ENCODE measurements around the gene ASIC2.

ASIC2 gene

GRCh38 chr17:33099252-33099651, 193.8 kb downstream of the ASIC2 start:
- DNase-seq: no peak
- no peaks in the 10 kb centered on the region for H3K4me1 Mint-ChIP-seq (ENCODE audit: low read depth)
- no peaks in the 10 kb centered on the region for H3K36me3 Mint-ChIP-seq (ENCODE audit: low read depth)
- H3K27me3 Mint-ChIP-seq: peaks cover 28% of the 10 kb centered on the region
- H3K9me3 Mint-ChIP-seq: no peaks in the 10 kb centered on the region
- H3K27ac Mint-ChIP-seq: no peak overlapping the region
- H3K4me3 Mint-ChIP-seq: no peak overlapping the region

DNA sequence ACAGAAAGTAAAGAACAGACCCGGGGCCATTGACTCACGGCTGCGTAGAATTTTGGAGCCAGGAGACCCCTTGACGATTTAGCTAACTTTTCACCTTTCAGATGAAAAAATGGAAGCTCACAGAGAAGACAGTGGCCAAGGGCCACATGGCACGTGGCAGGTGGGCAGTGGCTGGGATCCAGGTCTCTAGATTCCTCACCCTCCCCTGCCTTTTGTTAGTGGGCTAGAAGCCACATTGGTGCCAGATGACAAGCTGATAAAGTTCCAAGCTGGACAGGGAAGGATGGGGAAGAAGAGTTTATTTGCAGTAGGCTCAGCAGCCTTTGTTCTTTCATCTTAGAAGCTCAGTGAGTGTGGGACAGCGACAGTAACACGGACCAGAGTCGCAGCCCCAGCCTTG, 195.7 kb downstream of the ASIC2 start:
- no peaks in the 10 kb centered on the region for H3K4me1 Mint-ChIP-seq (ENCODE audit: low read depth)
- H3K9me3 Mint-ChIP-seq: no peaks in the 10 kb centered on the region
- DNase-seq: no peak
- no peaks in the 10 kb centered on the region for H3K36me3 Mint-ChIP-seq (ENCODE audit: low read depth)
- no peak overlapping the region for H3K27ac Mint-ChIP-seq
- no peak overlapping the region for H3K4me3 Mint-ChIP-seq
- peaks cover 28% of the 10 kb centered on the region for H3K27me3 Mint-ChIP-seq

DNA sequence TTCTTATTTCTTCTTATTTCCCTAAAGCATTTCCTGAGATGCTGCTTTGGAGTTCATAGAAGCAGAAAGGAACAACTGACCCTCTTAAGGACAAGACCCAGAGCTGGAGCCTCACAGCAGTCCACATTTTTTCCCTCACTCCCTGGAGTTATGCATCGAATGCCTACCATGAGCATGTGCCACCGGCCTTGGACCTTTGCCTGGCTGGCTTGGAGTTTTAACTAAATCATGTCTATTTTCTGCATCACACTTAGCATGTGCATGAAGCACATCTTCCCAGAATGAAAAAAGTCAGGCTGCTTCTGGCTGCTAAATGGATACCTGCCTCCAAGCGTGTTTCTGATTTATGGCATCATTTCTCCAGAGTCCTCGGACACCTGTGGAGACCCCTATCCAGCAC, 196.9 kb downstream of the ASIC2 start:
- Mint-ChIP-seq H3K4me1 (ENCODE audit: low read depth) (no peaks in the 10 kb centered on the region), H3K4me3 (no peak overlapping the region), H3K9me3 (no peaks in the 10 kb centered on the region), H3K27me3 (peaks cover 28% of the 10 kb centered on the region), H3K36me3 (ENCODE audit: low read depth) (no peaks in the 10 kb centered on the region), H3K27ac (no peak overlapping the region)
- DNase-seq: no peak

- H3K27me3 Mint-ChIP-seq: peaks cover 36% of the 10 kb centered on the region
- DNase-seq: no peak
- H3K27ac Mint-ChIP-seq: no peak overlapping the region
- H3K9me3 Mint-ChIP-seq: no peaks in the 10 kb centered on the region
- H3K4me3 Mint-ChIP-seq: no peak overlapping the region
- no peaks in the 10 kb centered on the region for H3K4me1 Mint-ChIP-seq (ENCODE audit: low read depth)
- H3K36me3 Mint-ChIP-seq (ENCODE audit: low read depth): no peaks in the 10 kb centered on the region
Measured at GRCh38 chr17:33091271-33091670, 201.8 kb downstream of the ASIC2 start.

GRCh38 chr17:33090806-33091205, 202.3 kb downstream of the ASIC2 start:
- Mint-ChIP-seq H3K4me1 (ENCODE audit: low read depth) (no peaks in the 10 kb centered on the region), H3K4me3 (no peak overlapping the region), H3K27me3 (peaks cover 32% of the 10 kb centered on the region), H3K27ac (no peak overlapping the region), H3K9me3 (no peaks in the 10 kb centered on the region), H3K36me3 (ENCODE audit: low read depth) (no peaks in the 10 kb centered on the region)
- DNase-seq: no peak

GRCh38 chr17:33086878-33087277, 206.2 kb downstream of the ASIC2 start:
- Mint-ChIP-seq H3K9me3 (no peaks in the 10 kb centered on the region), H3K4me3 (no peak overlapping the region), H3K4me1 (ENCODE audit: low read depth) (no peaks in the 10 kb centered on the region), H3K27ac (no peak overlapping the region), H3K27me3 (peaks cover 24% of the 10 kb centered on the region), H3K36me3 (ENCODE audit: low read depth) (no peaks in the 10 kb centered on the region)
- no peak for DNase-seq

DNA sequence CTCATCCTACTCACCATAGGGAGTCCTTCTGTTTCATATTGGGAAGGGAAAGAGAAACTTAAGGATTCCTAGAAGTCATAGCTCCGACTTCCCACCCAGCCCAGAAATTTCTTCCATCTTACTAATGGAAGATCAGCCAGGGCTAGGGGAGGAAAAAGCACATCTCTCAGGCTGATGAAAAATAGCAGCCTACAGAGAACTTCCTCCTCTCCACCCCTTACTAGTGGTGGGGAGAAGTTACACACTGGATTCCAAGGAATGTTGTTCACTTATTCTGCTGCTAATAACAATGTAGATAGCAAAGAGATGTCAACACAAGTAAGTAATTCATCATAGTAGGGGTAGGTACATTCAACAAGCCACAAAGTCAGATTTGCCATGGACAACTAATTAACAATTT, 207.1 kb downstream of the ASIC2 start:
- H3K27me3 Mint-ChIP-seq: peaks cover 26% of the 10 kb centered on the region
- H3K27ac Mint-ChIP-seq: no peak overlapping the region
- no peak for DNase-seq
- no peaks in the 10 kb centered on the region for H3K4me1 Mint-ChIP-seq (ENCODE audit: low read depth)
- H3K4me3 Mint-ChIP-seq: no peak overlapping the region
- no peaks in the 10 kb centered on the region for H3K9me3 Mint-ChIP-seq
- no peaks in the 10 kb centered on the region for H3K36me3 Mint-ChIP-seq (ENCODE audit: low read depth)

GRCh38 chr17:33085256-33085655, 207.8 kb downstream of the ASIC2 start:
- no peaks in the 10 kb centered on the region for H3K9me3 Mint-ChIP-seq
- no peaks in the 10 kb centered on the region for H3K4me1 Mint-ChIP-seq (ENCODE audit: low read depth)
- H3K27me3 Mint-ChIP-seq: peaks cover 22% of the 10 kb centered on the region
- no peak overlapping the region for H3K4me3 Mint-ChIP-seq
- no peak for DNase-seq
- H3K27ac Mint-ChIP-seq: no peak overlapping the region
- H3K36me3 Mint-ChIP-seq (ENCODE audit: low read depth): no peaks in the 10 kb centered on the region

- no peak for DNase-seq
- H3K4me3 Mint-ChIP-seq: no peak overlapping the region
- H3K4me1 Mint-ChIP-seq (ENCODE audit: low read depth): no peaks in the 10 kb centered on the region
- H3K27me3 Mint-ChIP-seq: peaks cover 22% of the 10 kb centered on the region
- H3K27ac Mint-ChIP-seq: no peak overlapping the region
- no peaks in the 10 kb centered on the region for H3K9me3 Mint-ChIP-seq
- H3K36me3 Mint-ChIP-seq (ENCODE audit: low read depth): no peaks in the 10 kb centered on the region
Measured at GRCh38 chr17:33084755-33085154, 208.3 kb downstream of the ASIC2 start.

GRCh38 chr17:33082529-33083173, 210.4 kb downstream of the ASIC2 start:
- no peaks in the 10 kb centered on the region for H3K9me3 Mint-ChIP-seq
- H3K36me3 Mint-ChIP-seq (ENCODE audit: low read depth): no peaks in the 10 kb centered on the region
- DNase-seq: no peak
- no peak overlapping the region for H3K27ac Mint-ChIP-seq
- no peak overlapping the region for H3K4me3 Mint-ChIP-seq
- no peaks in the 10 kb centered on the region for H3K4me1 Mint-ChIP-seq (ENCODE audit: low read depth)
- H3K27me3 Mint-ChIP-seq: peaks cover 29% of the 10 kb centered on the region

DNA sequence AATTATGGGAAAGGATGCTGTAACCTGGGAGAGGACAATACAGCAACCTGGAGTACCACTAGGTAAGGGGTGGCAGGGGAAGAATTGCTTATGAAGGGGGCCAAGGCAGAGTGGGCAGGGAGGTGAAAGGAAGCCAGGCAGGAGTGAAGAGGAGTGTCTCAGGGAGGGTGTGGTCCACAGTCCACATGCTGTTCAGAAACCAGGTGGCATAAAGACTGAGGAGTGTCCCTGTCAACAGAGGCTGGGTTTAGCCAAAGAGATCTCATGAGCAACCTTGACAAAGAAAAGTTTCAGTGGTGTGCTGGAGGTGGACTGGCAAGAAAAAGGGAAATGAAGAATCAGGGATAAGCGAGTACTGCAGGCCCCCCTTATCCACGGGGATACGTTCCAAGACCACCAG, 213.0 kb downstream of the ASIC2 start:
- Mint-ChIP-seq H3K27ac (no peak overlapping the region), H3K36me3 (ENCODE audit: low read depth) (no peaks in the 10 kb centered on the region), H3K27me3 (peaks cover 46% of the 10 kb centered on the region), H3K4me1 (ENCODE audit: low read depth) (no peaks in the 10 kb centered on the region), H3K4me3 (no peak overlapping the region), H3K9me3 (no peaks in the 10 kb centered on the region)
- DNase-seq: no peak

GRCh38 chr17:33079201-33079600, 213.9 kb downstream of the ASIC2 start:
- Mint-ChIP-seq H3K27ac (no peak overlapping the region), H3K9me3 (no peaks in the 10 kb centered on the region), H3K36me3 (ENCODE audit: low read depth) (no peaks in the 10 kb centered on the region), H3K27me3 (peaks cover 50% of the 10 kb centered on the region), H3K4me3 (no peak overlapping the region), H3K4me1 (ENCODE audit: low read depth) (no peaks in the 10 kb centered on the region)
- DNase-seq: no peak

GRCh38 chr17:33076979-33077378, 216.1 kb downstream of the ASIC2 start:
- H3K36me3 Mint-ChIP-seq (ENCODE audit: low read depth): no peaks in the 10 kb centered on the region
- no peak overlapping the region for H3K27ac Mint-ChIP-seq
- no peak overlapping the region for H3K4me3 Mint-ChIP-seq
- no peak for DNase-seq
- no peaks in the 10 kb centered on the region for H3K9me3 Mint-ChIP-seq
- H3K4me1 Mint-ChIP-seq (ENCODE audit: low read depth): no peaks in the 10 kb centered on the region
- H3K27me3 Mint-ChIP-seq: peaks cover 65% of the 10 kb centered on the region

DNA sequence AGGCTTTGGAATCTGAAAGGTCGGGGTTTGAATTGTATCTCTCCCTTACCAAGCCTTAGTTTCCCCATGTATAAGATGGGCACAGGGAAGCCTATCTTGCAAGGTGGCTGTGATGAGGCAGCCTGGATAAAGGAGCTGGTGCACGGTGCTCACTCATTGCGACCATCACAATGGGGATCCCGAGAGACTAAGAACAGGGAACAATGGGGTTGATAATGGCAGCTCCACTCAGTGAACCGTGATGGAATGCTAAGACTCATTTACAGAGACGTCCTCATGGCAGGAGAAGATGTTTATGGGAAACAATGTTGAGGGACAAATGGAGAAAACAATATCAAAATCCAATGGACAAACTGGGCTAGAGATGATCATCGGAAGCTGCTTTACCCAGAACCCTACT, 219.7 kb downstream of the ASIC2 start:
- Mint-ChIP-seq H3K27ac (no peak overlapping the region), H3K4me3 (no peak overlapping the region), H3K27me3 (peaks cover 55% of the 10 kb centered on the region)

DNA sequence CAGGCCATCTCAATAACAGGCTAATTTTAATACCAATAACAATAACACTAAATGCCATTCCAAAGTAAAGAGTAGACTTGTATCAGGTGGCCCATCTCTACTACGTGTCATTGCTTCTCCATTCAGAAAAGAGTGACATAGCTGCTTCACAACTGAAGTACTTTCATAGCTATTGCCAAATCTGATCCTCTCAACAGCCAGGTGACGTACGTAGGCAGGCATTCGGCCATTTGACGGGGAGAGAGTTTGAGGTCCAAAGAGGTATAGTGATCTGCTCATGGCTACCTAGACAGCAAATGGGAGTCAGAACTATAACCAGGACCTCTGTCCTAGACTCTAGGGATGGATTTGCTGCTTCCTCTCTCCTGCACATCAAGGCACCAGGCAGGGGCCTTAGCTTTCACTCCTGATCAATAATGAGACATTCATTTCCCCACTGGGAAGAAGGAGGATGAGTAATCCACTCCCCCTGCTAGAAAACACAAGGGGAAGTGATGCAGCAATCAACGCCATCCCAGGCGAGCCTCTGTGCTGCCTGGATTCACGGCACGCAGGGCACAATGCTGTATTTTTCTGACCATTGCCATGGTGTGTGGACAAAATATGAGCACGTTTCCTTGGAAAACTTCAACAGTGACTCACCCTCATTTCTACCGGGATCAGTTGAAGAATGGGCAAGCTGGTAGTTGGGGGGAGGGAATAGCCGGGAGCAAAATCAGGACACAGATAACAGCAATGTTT, 220.5 kb downstream of the ASIC2 start:
- H3K36me3 Mint-ChIP-seq (ENCODE audit: low read depth): no peaks in the 10 kb centered on the region
- peaks cover 2% of the 10 kb centered on the region for H3K9me3 Mint-ChIP-seq
- H3K27me3 Mint-ChIP-seq: peaks cover 48% of the 10 kb centered on the region
- DNase-seq: no peak
- H3K27ac Mint-ChIP-seq: no peak overlapping the region
- no peaks in the 10 kb centered on the region for H3K4me1 Mint-ChIP-seq (ENCODE audit: low read depth)
- no peak overlapping the region for H3K4me3 Mint-ChIP-seq

More for the DNA sequence above, 219.7 kb downstream of the ASIC2 start:
- Mint-ChIP-seq H3K4me1 (ENCODE audit: low read depth) (no peaks in the 10 kb centered on the region), H3K9me3 (peaks cover 2% of the 10 kb centered on the region), H3K36me3 (ENCODE audit: low read depth) (no peaks in the 10 kb centered on the region)
- no peak for DNase-seq
